Trophoblast cell (in vitro differentiated cells and primary cell): Measurements from ENCODE around the gene TBL1XR1.
A peak's percentile ranks its signal among the peaks of the same experiment; 100 is the strongest.

Experiments used
- DNase-seq, 2 donors: peaks; one replicate each; pipeline ENCODE4 v3.0.0-alpha.2; 2016
- H2AFZ ChIP-seq: 2 replicates; pipeline ENCODE4 v1.6.1; 2013; ENCODE audit warnings: low read length, moderate library complexity, mild to moderate bottlenecking; ENCODE audit not compliant: insufficient read depth, poor library complexity
- H2AK5ac ChIP-seq: 2 replicates; pipeline ENCODE4 v1.6.1; 2013; ENCODE audit warnings: mild to moderate bottlenecking, low read length
- H2BK120ac ChIP-seq: 2 replicates; pipeline ENCODE4 v1.6.1; 2013; ENCODE audit warnings: low read length, mild to moderate bottlenecking, moderate library complexity; ENCODE audit not compliant: insufficient read depth, poor library complexity
- H2BK12ac ChIP-seq: 2 replicates; pipeline ENCODE4 v1.6.1; 2013; ENCODE audit warnings: mild to moderate bottlenecking, low read length, moderate library complexity
- H2BK5ac ChIP-seq: 2 replicates; pipeline ENCODE4 v1.6.1; 2013; ENCODE audit warnings: low read length, low read depth, moderate library complexity, mild to moderate bottlenecking; ENCODE audit not compliant: poor library complexity
- H3K14ac ChIP-seq: 2 replicates; pipeline ENCODE4 v1.6.1; 2013; ENCODE audit warnings: mild to moderate bottlenecking, low read length
- H3K18ac ChIP-seq: 2 replicates; pipeline ENCODE4 v1.6.1; 2013; ENCODE audit warnings: mild to moderate bottlenecking, low read length
- H3K23ac ChIP-seq: 2 replicates; pipeline ENCODE4 v1.6.1; 2013; ENCODE audit warnings: low read length
- H3K27ac ChIP-seq: 2 replicates; pipeline ENCODE4 v1.5.1; 2013; ENCODE audit warnings: low read depth, mild to moderate bottlenecking, inconsistent platforms, low read length, moderate library complexity
- H3K27me3 ChIP-seq: 2 replicates; pipeline ENCODE4 v1.6.1; 2013; ENCODE audit warnings: inconsistent platforms, mild to moderate bottlenecking, low read length, moderate library complexity; ENCODE audit not compliant: insufficient read depth
- H3K36me3 ChIP-seq, 2 experiments: 1 replicate in 1 of 2; 2 replicates in 1 of 2; pipeline ENCODE4 v1.6.1; 2013; ENCODE audit warnings: low read length in 2 of 2, mild to moderate bottlenecking in 2 of 2, moderate library complexity in 1 of 2; ENCODE audit not compliant: insufficient read depth in 2 of 2, control insufficient read depth in 1 of 2
- H3K4ac ChIP-seq: 2 replicates; pipeline ENCODE4 v1.6.1; 2013; ENCODE audit warnings: low read depth, mild to moderate bottlenecking, low read length, moderate library complexity
- H3K4me1 ChIP-seq, 2 experiments: 1 replicate in 1 of 2; 2 replicates in 1 of 2; pipeline ENCODE4 v1.6.1; 2013; ENCODE audit warnings: low read length in 2 of 2, mild to moderate bottlenecking in 2 of 2, moderate library complexity in 1 of 2; ENCODE audit not compliant: insufficient read depth in 2 of 2, control insufficient read depth in 1 of 2
- H3K4me2 ChIP-seq: 2 replicates; pipeline ENCODE4 v1.6.1; 2013; ENCODE audit warnings: inconsistent platforms, mild to moderate bottlenecking, low read length, moderate library complexity
- H3K4me3 ChIP-seq: 2 replicates; pipeline ENCODE4 v1.5.1; 2013; ENCODE audit warnings: mild to moderate bottlenecking, low read depth, low read length, inconsistent platforms
- H3K79me1 ChIP-seq: one replicate; pipeline ENCODE4 v1.6.1; 2013; ENCODE audit warnings: low read length
- H3K79me2 ChIP-seq: 2 replicates; pipeline ENCODE4 v1.6.1; 2013; ENCODE audit warnings: low read length, mild to moderate bottlenecking; ENCODE audit not compliant: control insufficient read depth, insufficient read depth, poor library complexity
- H3K9ac ChIP-seq: 2 replicates; pipeline ENCODE4 v1.6.1; 2013; ENCODE audit warnings: mild to moderate bottlenecking, low read length
- H3K9me3 ChIP-seq: 2 replicates; pipeline ENCODE4 v1.6.1; 2013; ENCODE audit warnings: low read depth, mild to moderate bottlenecking, control low read depth, inconsistent platforms, low read length; ENCODE audit not compliant: insufficient read depth
- H4K12ac ChIP-seq: 2 replicates; pipeline ENCODE4 v1.6.1; 2013; ENCODE audit warnings: low read depth, mild to moderate bottlenecking, low read length, moderate library complexity
- H4K8ac ChIP-seq: 2 replicates; pipeline ENCODE4 v1.6.1; 2013; ENCODE audit warnings: low read depth, mild to moderate bottlenecking, low read length, moderate library complexity
- H4K91ac ChIP-seq: one replicate; pipeline ENCODE4 v1.6.1; 2013; ENCODE audit warnings: low read depth, mild to moderate bottlenecking, low read length, moderate library complexity
- WGBS: extraction: QIAGEN DNeasy Blood & Tissue Kit; methylation state at CpG from one replicate; pipeline ENCODE4 v1.1.7; 2013; ENCODE audit warnings: missing lambda C conversion rate; ENCODE audit not compliant: insufficient read length, insufficient coverage; ENCODE audit errors: extremely low coverage; 5-methylcytosine and 5-hydroxymethylcytosine counted together

The TBL1XR1 gene

GRCh38 chr3:176978441-176978840 is 218.8 kb downstream of the TBL1XR1 start:
- H3K79me2 ChIP-seq, result no peaks in the 10 kb centered on the region
- no peaks in the 10 kb centered on the region for H3K79me1 ChIP-seq
- no peak overlapping the region for H4K8ac ChIP-seq
- no peak overlapping the region for H3K4me3 ChIP-seq
- H2BK120ac ChIP-seq, result no peak overlapping the region
- H3K36me3 ChIP-seq, result no peaks in the 10 kb centered on the region
- H3K4me2 ChIP-seq, result no peak overlapping the region
- H2BK5ac ChIP-seq, result no peak overlapping the region
- no peak overlapping the region for H4K12ac ChIP-seq
- no CpG with 5 or more reads among the region's 3 CpGs for WGBS
- H3K27me3 ChIP-seq, result no peaks in the 10 kb centered on the region
- H3K27ac ChIP-seq, result no peak overlapping the region
- no peak overlapping the region for H3K9ac ChIP-seq
- no peaks in the 10 kb centered on the region for H3K9me3 ChIP-seq
- H3K4me1 ChIP-seq, result no peaks in the 10 kb centered on the region
- no peak overlapping the region for H3K4ac ChIP-seq
- H2AK5ac ChIP-seq, result no peak overlapping the region
- no peak overlapping the region for H3K14ac ChIP-seq
- H3K18ac ChIP-seq, result no peak overlapping the region
- no peak overlapping the region for H2BK12ac ChIP-seq
- DNase-seq, result no peak
- H2AFZ ChIP-seq, result no peak overlapping the region
- no peak overlapping the region for H3K23ac ChIP-seq
- H4K91ac ChIP-seq, result no peak overlapping the region

- H3K18ac ChIP-seq, result no peak overlapping the region
- no peak overlapping the region for H4K91ac ChIP-seq
- H4K12ac ChIP-seq, result no peak overlapping the region
- H3K9me3 ChIP-seq, result no peaks in the 10 kb centered on the region
- no peaks in the 10 kb centered on the region for H3K4me1 ChIP-seq
- H3K23ac ChIP-seq, result no peak overlapping the region
- H3K79me2 ChIP-seq, result no peaks in the 10 kb centered on the region
- no peak overlapping the region for H2BK5ac ChIP-seq
- H3K79me1 ChIP-seq, result no peaks in the 10 kb centered on the region
- no peak overlapping the region for H3K4ac ChIP-seq
- no peak overlapping the region for H3K14ac ChIP-seq
- H3K9ac ChIP-seq, result no peak overlapping the region
- no peak for DNase-seq
- H3K27me3 ChIP-seq, result no peaks in the 10 kb centered on the region
- H2BK120ac ChIP-seq, result no peak overlapping the region
- H3K27ac ChIP-seq, result no peak overlapping the region
- no peak overlapping the region for H2AK5ac ChIP-seq
- H4K8ac ChIP-seq, result no peak overlapping the region
- H2BK12ac ChIP-seq, result no peak overlapping the region
- H3K4me2 ChIP-seq, result no peak overlapping the region
- no peak overlapping the region for H3K4me3 ChIP-seq
- H3K36me3 ChIP-seq, result no peaks in the 10 kb centered on the region
- no peak overlapping the region for H2AFZ ChIP-seq
- no CpG with 5 or more reads among the region's 2 CpGs for WGBS
Measured at GRCh38 chr3:176977331-176977730, 220.0 kb downstream of the TBL1XR1 start.

GRCh38 chr3:176976586-176976985 is 220.7 kb downstream of the TBL1XR1 start:
- H3K18ac ChIP-seq, result no peak overlapping the region
- H2BK120ac ChIP-seq, result no peak overlapping the region
- no peak overlapping the region for H3K27ac ChIP-seq
- no peak overlapping the region for H3K9ac ChIP-seq
- no peaks in the 10 kb centered on the region for H3K4me1 ChIP-seq
- H4K91ac ChIP-seq, result no peak overlapping the region
- H4K12ac ChIP-seq, result no peak overlapping the region
- no peak overlapping the region for H2BK5ac ChIP-seq
- no peaks in the 10 kb centered on the region for H3K27me3 ChIP-seq
- no peak overlapping the region for H3K4me2 ChIP-seq
- H2AK5ac ChIP-seq, result no peak overlapping the region
- no peak overlapping the region for H3K14ac ChIP-seq
- H3K79me1 ChIP-seq, result no peaks in the 10 kb centered on the region
- no peak overlapping the region for H3K4ac ChIP-seq
- DNase-seq, result no peak
- H3K4me3 ChIP-seq, result no peak overlapping the region
- H4K8ac ChIP-seq, result no peak overlapping the region
- H3K36me3 ChIP-seq, result no peaks in the 10 kb centered on the region
- no peaks in the 10 kb centered on the region for H3K9me3 ChIP-seq
- no peak overlapping the region for H3K23ac ChIP-seq
- no CpG with 5 or more reads among the region's 10 CpGs for WGBS
- no peak overlapping the region for H2BK12ac ChIP-seq
- no peak overlapping the region for H2AFZ ChIP-seq
- no peaks in the 10 kb centered on the region for H3K79me2 ChIP-seq

- no peak overlapping the region for H3K14ac ChIP-seq
- WGBS, result no CpG with 5 or more reads among the region's 4 CpGs
- no peak overlapping the region for H2BK12ac ChIP-seq
- no peak overlapping the region for H2BK120ac ChIP-seq
- H3K27ac ChIP-seq, result no peak overlapping the region
- no peaks in the 10 kb centered on the region for H3K79me2 ChIP-seq
- no peak overlapping the region for H4K8ac ChIP-seq
- H3K4me2 ChIP-seq, result no peak overlapping the region
- no peak overlapping the region for H3K9ac ChIP-seq
- DNase-seq, result peak; percentile 88 to 95
- H3K4ac ChIP-seq, result no peak overlapping the region
- no peak overlapping the region for H4K91ac ChIP-seq
- no peaks in the 10 kb centered on the region for H3K36me3 ChIP-seq
- no peaks in the 10 kb centered on the region for H3K27me3 ChIP-seq
- no peak overlapping the region for H3K18ac ChIP-seq
- H2BK5ac ChIP-seq, result no peak overlapping the region
- no peak overlapping the region for H2AK5ac ChIP-seq
- no peaks in the 10 kb centered on the region for H3K79me1 ChIP-seq
- H3K4me1 ChIP-seq, result no peaks in the 10 kb centered on the region
- H2AFZ ChIP-seq, result no peak overlapping the region
- H3K4me3 ChIP-seq, result no peak overlapping the region
- no peak overlapping the region for H4K12ac ChIP-seq
- H3K9me3 ChIP-seq, result no peaks in the 10 kb centered on the region
- no peak overlapping the region for H3K23ac ChIP-seq
Measured at GRCh38 chr3:176974279-176974678, 223.0 kb downstream of the TBL1XR1 start.
